NK-92 treated with Interleukin-12 subunit alpha and Interleukin-12 subunit beta, amount 100 ng/mL, for 24 hours (cell line): Measurements from ENCODE around the gene NDUFS6.
"Not testable (repeated sequence)": the region's sequence is repeated elsewhere in the genome, so short reads cannot be mapped to it uniquely, and the experiment has no call there.

Source experiments
- DNase-seq: peaks from one replicate; lab custom pipeline; 2025; lab: John Stamatoyannopoulos, UW

Gene NDUFS6

GRCh38 chr5:1797103-1797800 is 4.0 kb upstream of the NDUFS6 start:
- no peak for DNase-seq

GRCh38 chr5:1797855-1798254 is 3.4 kb upstream of the NDUFS6 start:
- DNase-seq, result no peak

GRCh38 chr5:1798589-1798988 is 2.6 kb upstream of the NDUFS6 start:
- DNase-seq, result not testable (repeated sequence)

GRCh38 chr5:1799110-1799601 is 2.1 kb upstream of the NDUFS6 start:
- no peak for DNase-seq

GRCh38 chr5:1799602-1800471 is 1.4 kb upstream of the NDUFS6 start, which contains the start of gene MRPL36:
TSS of gene MRPL36 (minus strand) at chr5:1799837. CDS start at chr5:1798935, 902 bp downstream.
- DNase-seq, result peak; percentile 89

- DNase-seq, result no peak
Observed at GRCh38 chr5:1800472-1801221, 560 bp upstream of the NDUFS6 start.

GRCh38 chr5:1801967-1802295 is 724 bp downstream of the NDUFS6 start:
- DNase-seq, result no peak

- no peak for DNase-seq
Observed at GRCh38 chr5:1803192-1803591, 2.0 kb downstream of the NDUFS6 start.

GRCh38 chr5:1804001-1804690 is 2.9 kb downstream of the NDUFS6 start:
- no peak for DNase-seq

- no peak for DNase-seq
Observed at GRCh38 chr5:1805326-1805725, 4.1 kb downstream of the NDUFS6 start.

GRCh38 chr5:1805736-1806135 is 4.5 kb downstream of the NDUFS6 start:
- DNase-seq, result no peak

GRCh38 chr5:1806199-1806598 is 5.0 kb downstream of the NDUFS6 start:
- no peak for DNase-seq

GRCh38 chr5:1806974-1807373 is 5.8 kb downstream of the NDUFS6 start:
- DNase-seq, result no peak

- no peak for DNase-seq
Observed at GRCh38 chr5:1807451-1808185, 6.4 kb downstream of the NDUFS6 start.

GRCh38 chr5:1808439-1808838 is 7.2 kb downstream of the NDUFS6 start:
- DNase-seq, result no peak

GRCh38 chr5:1809416-1810035 is 8.3 kb downstream of the NDUFS6 start:
- DNase-seq, result no peak

GRCh38 chr5:1810581-1811101 is 9.4 kb downstream of the NDUFS6 start:
- no peak for DNase-seq

GRCh38 chr5:1814183-1815020 is 13.2 kb downstream of the NDUFS6 start:
- DNase-seq, result no peak

GRCh38 chr5:1815071-1815786 is 14.0 kb downstream of the NDUFS6 start:
- no peak for DNase-seq
